A673 (cell line): ENCODE results near the gene PLEKHA6. TPM values are rescaled to one million over a fixed set of nuclear protein-coding genes. Genes with fewer than 3 reads are reported as not detected.

ENCODE experiments used
- BruUV-seq: library from RNA; stranded (reverse); fragments of 400-500 nt; replicated peaks from 2 replicates; lab custom pipeline; 2021; lab: Mats Ljungman, UMichigan
- CTCF ChIA-PET: fragments of 300-600 bp; sonication (Branson Sonifier 250); formaldehyde crosslinking; loops from one replicate; lab custom pipeline; 2022; ENCODE audit warnings: antibody characterized with exemption; lab: Charles Lee
- POLR2A ChIA-PET: fragments of 300-600 bp; sonication (Branson Sonifier 250); formaldehyde crosslinking; loops from one replicate; lab custom pipeline; 2022; ENCODE audit warnings: antibody characterized with exemption; ENCODE audit not compliant: low non-redundant PET; lab: Charles Lee
- DNase-seq: peaks from one replicate; pipeline ENCODE4 v3.0.0-alpha.2; 2015; ENCODE audit warnings: low spot score
- H3K27ac ChIP-seq: fragments of 200-600 bp; sonication (generic); 2 replicates; pipeline ENCODE4 v1.5.1; 2016; ENCODE audit warnings: mixed run types, low read depth, mild to moderate bottlenecking, mixed read lengths, antibody characterized with exemption, low read length; ENCODE audit not compliant: poor library complexity, severe bottlenecking
- H3K27me3 ChIP-seq: fragments of 200-600 bp; sonication (generic); replicated peaks from 2 replicates; pipeline ENCODE4 v1.6.1; 2017; ENCODE audit warnings: mixed run types, low read depth, mild to moderate bottlenecking, mixed read lengths, antibody characterized with exemption, low read length; ENCODE audit not compliant: insufficient read depth, poor library complexity
- H3K36me3 ChIP-seq: fragments of 200-600 bp; sonication (generic); 2 replicates; pipeline ENCODE4 v1.6.1; 2016; ENCODE audit warnings: mixed run types, mild to moderate bottlenecking, mixed read lengths, antibody characterized with exemption, low read length; ENCODE audit not compliant: insufficient read depth, poor library complexity, severe bottlenecking
- H3K4me1 ChIP-seq: fragments of 200-600 bp; sonication (generic); 2 replicates; pipeline ENCODE4 v1.6.1; 2017; ENCODE audit warnings: mixed run types, mild to moderate bottlenecking, mixed read lengths, antibody characterized with exemption, low read length; ENCODE audit not compliant: insufficient read depth, poor library complexity, severe bottlenecking
- H3K4me3 ChIP-seq: fragments of 200-600 bp; sonication (generic); 2 replicates; pipeline ENCODE4 v1.5.1; 2016; ENCODE audit warnings: low read depth, mixed run types, mild to moderate bottlenecking, mixed read lengths, low read length; ENCODE audit not compliant: poor library complexity, severe bottlenecking
- H3K9me3 ChIP-seq: fragments of 200-600 bp; sonication (generic); 2 replicates; pipeline ENCODE4 v1.6.1; 2016; ENCODE audit warnings: mixed run types, low read depth, mild to moderate bottlenecking, mixed read lengths, antibody characterized with exemption, low read length; ENCODE audit not compliant: poor library complexity, severe bottlenecking
- EZH2 ChIP-seq: fragments of 200-600 bp; sonication (generic); IDR thresholded peaks from 2 replicates; pipeline ENCODE4 v1.6.1; 2017; ENCODE audit warnings: borderline replicate concordance, low read depth, mild to moderate bottlenecking, mixed read lengths, antibody characterized with exemption, low read length; ENCODE audit not compliant: poor library complexity, severe bottlenecking
- intact Hi-C: fragments of 100-400 bp; cut with micrococcal nuclease; formaldehyde crosslinking; loops from one replicate; pipeline ENCODE4 v1.10.0; 2022; ENCODE audit not compliant: unreplicated experiment
- total RNA-seq: library from RNA; stranded (reverse); gene quantifications from 2 replicates; pipeline ENCODE4 v1.2.3, GENCODE V29; 2021
- TF ChIP-seq, protein P1 (sequence below): fragments of 300-800, 200-600 bp; sonication (generic); conservative IDR thresholded peaks from 2 replicates; pipeline ENCODE4 v1.5.1; 2017; ENCODE audit warnings: low read depth, mild to moderate bottlenecking, antibody characterized with exemption, low read length, moderate library complexity, mixed read lengths

Gene PLEKHA6
- total RNA-seq, 1 experiment from 2014 or later = 0.58 TPM

DNA sequence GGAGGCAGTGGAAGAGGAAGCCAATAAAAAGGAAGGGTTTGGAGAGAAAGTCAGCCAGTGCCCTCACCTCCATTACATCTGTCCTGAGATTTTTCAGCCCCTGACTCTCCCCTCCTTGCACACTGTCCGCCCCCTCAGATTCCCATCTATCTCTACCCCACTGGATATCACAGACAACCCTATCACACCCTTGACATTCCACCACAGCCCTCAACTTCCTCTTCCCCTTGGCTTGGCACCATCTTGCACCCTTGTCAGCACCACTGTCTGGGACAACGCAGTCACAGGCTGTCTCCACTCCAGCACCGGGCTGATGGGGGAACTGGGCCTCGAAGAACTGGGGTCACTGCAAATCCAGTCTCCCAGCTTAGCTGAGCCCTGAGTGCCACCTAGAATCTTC, 14.2 kb upstream of the PLEKHA6 start:
- Histone ChIP-seq H3K4me3 (no peak overlapping the region), H3K27me3 (peaks cover 56% of the 10 kb centered on the region), H3K36me3 (no peaks in the 10 kb centered on the region), H3K27ac (no peak overlapping the region), H3K4me1 (no peaks in the 10 kb centered on the region), H3K9me3 (no peaks in the 10 kb centered on the region)
- DNase-seq = no peak
- intact Hi-C loops = no loop called here
- BruUV-seq = no TSS peak
- ChIA-PET POLR2A (no interaction called here), CTCF (interaction anchor here (1.7 kb wide), 1 partner anchor 24 kb away, joined by 9 read pairs; no protein-coding TSS in a partner anchor)
- TF ChIP-seq, protein P1, sequence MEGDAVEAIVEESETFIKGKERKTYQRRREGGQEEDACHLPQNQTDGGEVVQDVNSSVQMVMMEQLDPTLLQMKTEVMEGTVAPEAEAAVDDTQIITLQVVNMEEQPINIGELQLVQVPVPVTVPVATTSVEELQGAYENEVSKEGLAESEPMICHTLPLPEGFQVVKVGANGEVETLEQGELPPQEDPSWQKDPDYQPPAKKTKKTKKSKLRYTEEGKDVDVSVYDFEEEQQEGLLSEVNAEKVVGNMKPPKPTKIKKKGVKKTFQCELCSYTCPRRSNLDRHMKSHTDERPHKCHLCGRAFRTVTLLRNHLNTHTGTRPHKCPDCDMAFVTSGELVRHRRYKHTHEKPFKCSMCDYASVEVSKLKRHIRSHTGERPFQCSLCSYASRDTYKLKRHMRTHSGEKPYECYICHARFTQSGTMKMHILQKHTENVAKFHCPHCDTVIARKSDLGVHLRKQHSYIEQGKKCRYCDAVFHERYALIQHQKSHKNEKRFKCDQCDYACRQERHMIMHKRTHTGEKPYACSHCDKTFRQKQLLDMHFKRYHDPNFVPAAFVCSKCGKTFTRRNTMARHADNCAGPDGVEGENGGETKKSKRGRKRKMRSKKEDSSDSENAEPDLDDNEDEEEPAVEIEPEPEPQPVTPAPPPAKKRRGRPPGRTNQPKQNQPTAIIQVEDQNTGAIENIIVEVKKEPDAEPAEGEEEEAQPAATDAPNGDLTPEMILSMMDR = no peak
- no peak for TF ChIP-seq EZH2

- H3K36me3 ChIP-seq = no peaks in the 10 kb centered on the region
- peaks cover 18% of the 10 kb centered on the region for H3K27me3 ChIP-seq
- no peak for DNase-seq
- no peaks in the 10 kb centered on the region for H3K4me1 ChIP-seq
- ChIA-PET POLR2A (no interaction called here), CTCF (interaction anchor here (0.5 kb wide), 1 partner anchor 550 kb away, joined by 5 read pairs; no protein-coding TSS in a partner anchor)
- H3K9me3 ChIP-seq = no peaks in the 10 kb centered on the region
- no peak for TF ChIP-seq EZH2
- TF ChIP-seq, protein P1 = no peak
- no TSS peak for BruUV-seq
- H3K4me3 ChIP-seq = no peak overlapping the region
- intact Hi-C loops = no loop called here
- no peak overlapping the region for H3K27ac ChIP-seq
Observed at GRCh38 chr1:204370176-204370575, 10.4 kb upstream of the PLEKHA6 start.

GRCh38 chr1:204368996-204369726, 9.4 kb upstream of the PLEKHA6 start:
- no TSS peak for BruUV-seq
- H3K9me3 ChIP-seq = no peaks in the 10 kb centered on the region
- CTCF ChIA-PET = no interaction called here
- H3K27me3 ChIP-seq = peaks cover 10% of the 10 kb centered on the region
- TF ChIP-seq EZH2 = no peak
- TF ChIP-seq, protein P1 = no peak
- POLR2A ChIA-PET = no interaction called here
- no peaks in the 10 kb centered on the region for H3K36me3 ChIP-seq
- no peaks in the 10 kb centered on the region for H3K4me1 ChIP-seq
- intact Hi-C loops = loop anchor here (5.0 kb wide), 1 partner anchor 507 kb away; the partner anchor contains the start of gene SNRPE
- no peak overlapping the region for H3K4me3 ChIP-seq
- H3K27ac ChIP-seq = no peak overlapping the region
- no peak for DNase-seq
